B cell (primary cell): ENCODE data around the gene AVPI1. TPM values are rescaled to one million over a fixed set of nuclear protein-coding genes. Genes with fewer than 3 reads are reported as not detected.
A peak's percentile ranks its signal among the peaks of the same experiment; 100 is the strongest.

Source experiments
- ATAC-seq: fragments of 200-7000 bp; cut with Tn5 transposase; one replicate; pipeline ENCODE4 v1.10.0; 2021; ENCODE audit warnings: low read depth, mild to moderate bottlenecking, moderate number of reproducible peaks, moderate library complexity
- CTCF ChIA-PET: fragments of 350-600 bp; sonication (Branson Sonifier 250); formaldehyde crosslinking; loops from one replicate; lab custom pipeline; 2021; ENCODE audit warnings: antibody characterized with exemption, inconsistent platforms; lab: Charles Lee
- POLR2A ChIA-PET: fragments of 350-600 bp; sonication (Branson Sonifier 250); formaldehyde crosslinking; loops from one replicate; lab custom pipeline; 2021; ENCODE audit warnings: antibody characterized with exemption; lab: Charles Lee
- DNase-seq: peaks from one replicate; pipeline ENCODE4 v3.0.0; 2013
- H2AFZ ChIP-seq: 2 replicates; pipeline ENCODE4 v1.6.1; 2012; ENCODE audit warnings: mild to moderate bottlenecking, low read depth, low read length; ENCODE audit not compliant: insufficient read depth, poor library complexity, severe bottlenecking
- H3K27ac ChIP-seq, 2 donors: 1 replicate in 1 of 2; 2 replicates in 1 of 2; pipeline ENCODE4 v1.5.1; 2012 to 2013; ENCODE audit warnings: low read length in 2 of 2, mild to moderate bottlenecking in 2 of 2, moderate library complexity in 1 of 2
- H3K27me3 ChIP-seq, 4 experiments: fragments of 200-600 bp in 1 of 4; sonication (generic) in 1 of 4; replicated peaks in 1 of 4; 1 replicate in 2 of 4; 2 replicates in 2 of 4; pipeline versions ENCODE4 v1.6.1 to v1.7.0; 2013 to 2016; ENCODE audit warnings: low read length in 3 of 4, mild to moderate bottlenecking in 2 of 4, mixed read lengths in 1 of 4, moderate library complexity in 1 of 4; ENCODE audit not compliant: insufficient read depth in 4 of 4, control insufficient read depth in 3 of 4; ENCODE audit errors: control extremely low read depth in 1 of 4
- H3K36me3 ChIP-seq, 2 experiments: replicated peaks in 1 of 2; 1 replicate in 1 of 2; 2 replicates in 1 of 2; pipeline versions ENCODE4 v1.6.1 to v1.7.1; 2013; ENCODE audit warnings: low read length in 1 of 2; ENCODE audit not compliant: insufficient read depth in 2 of 2, control insufficient read depth in 1 of 2; ENCODE audit errors: control extremely low read depth in 1 of 2, extremely low read depth in 1 of 2
- H3K4me1 ChIP-seq, 2 donors: fragments of 200-600 bp in 1 of 2; sonication (generic) in 1 of 2; 1 replicate in 1 of 2; 2 replicates in 1 of 2; pipeline versions ENCODE4 v1.5.1 to v1.6.1; 2013 to 2017; ENCODE audit warnings: low read length in 2 of 2; ENCODE audit not compliant: control insufficient read depth in 2 of 2, insufficient read depth in 2 of 2
- H3K4me2 ChIP-seq: replicated peaks from 2 replicates; pipeline ENCODE3; 2012; ENCODE audit warnings: mild to moderate bottlenecking, low read depth, low read length; ENCODE audit not compliant: poor library complexity, severe bottlenecking
- H3K4me3 ChIP-seq, 5 experiments: fragments of 200-600 bp in 1 of 5; sonication (generic) in 1 of 5; 1 replicate in 3 of 5; 2 replicates in 2 of 5; pipeline versions ENCODE4 v1.5.1 to v1.7.0; 2011 to 2016; ENCODE audit warnings: low read length in 4 of 5, mild to moderate bottlenecking in 4 of 5, low read depth in 2 of 5, control low read depth in 1 of 5, moderate library complexity in 1 of 5; ENCODE audit not compliant: insufficient read depth in 1 of 5; ENCODE audit errors: control extremely low read depth in 1 of 5, extremely low read depth in 1 of 5
- H3K79me2 ChIP-seq: fragments of 200-600 bp; sonication (generic); one replicate; pipeline ENCODE4 v1.6.0; 2016; ENCODE audit warnings: low read length; ENCODE audit not compliant: control insufficient read depth, insufficient read depth
- H3K9ac ChIP-seq: fragments of 200-600 bp; sonication (generic); 2 replicates; pipeline ENCODE4 v1.6.1; 2017; ENCODE audit warnings: mild to moderate bottlenecking, low read length, moderate library complexity
- H3K9me3 ChIP-seq, 3 donors: one replicate each; pipeline versions ENCODE4 v1.6.1 to v1.7.1; 2013; ENCODE audit warnings: low read length in 2 of 3; ENCODE audit not compliant: control insufficient read depth in 2 of 3, insufficient read depth in 1 of 3; ENCODE audit errors: control extremely low read depth in 1 of 3
- H4K20me1 ChIP-seq: 2 replicates; pipeline ENCODE4 v1.6.0; 2012; ENCODE audit warnings: mild to moderate bottlenecking, low read length; ENCODE audit not compliant: insufficient read depth, control insufficient read depth, poor library complexity, severe bottlenecking
- H3K27ac Mint-ChIP-seq: one replicate; pipeline ENCODE4 v1.8.0; 2021; ENCODE audit warnings: mixed read lengths
- H3K27me3 Mint-ChIP-seq: one replicate; pipeline ENCODE4 v1.8.0; 2021; ENCODE audit warnings: mixed read lengths
- H3K4me1 Mint-ChIP-seq: one replicate; pipeline ENCODE4 v1.8.0; 2021; ENCODE audit warnings: mixed read lengths
- H3K4me3 Mint-ChIP-seq: one replicate; pipeline ENCODE4 v1.8.0; 2021; ENCODE audit warnings: mixed read lengths
- H3K9me3 Mint-ChIP-seq: one replicate; pipeline ENCODE4 v1.8.0; 2022; ENCODE audit warnings: mixed read lengths; ENCODE audit not compliant: insufficient read depth
- EZH2 ChIP-seq: IDR thresholded peaks from 2 replicates; pipeline ENCODE4 v1.6.1; 2012; ENCODE audit warnings: borderline replicate concordance, low read depth, mild to moderate bottlenecking, moderate library complexity, low read length; ENCODE audit not compliant: insufficient read depth, poor library complexity, severe bottlenecking
- whole genome bisulfite sequencing: methylation state at CpG from one replicate; pipeline ENCODE4 v1.1.5; 2013; ENCODE audit warnings: missing lambda C conversion rate; ENCODE audit not compliant: insufficient coverage; 5-methylcytosine and 5-hydroxymethylcytosine counted together
- intact Hi-C: fragments of 100-400 bp; cut with micrococcal nuclease; formaldehyde crosslinking; loops from one replicate; pipeline ENCODE4 v1.10.0; 2022
- polyA plus RNA-seq: library from polyadenylated mRNA; depleted of rRNA; stranded (reverse); fragments of >200 nt; gene quantifications from 2 replicates; pipeline ENCODE4 v1.2.3, GENCODE V29; 2012
- total RNA-seq, 2 donors: library from RNA; stranded (reverse); fragments of 120-200 nt in 1 of 2; gene quantifications; 1 replicate in 1 of 2; 2 replicates in 1 of 2; pipeline versions ENCODE4 v1.2.3 to v1.2.4, GENCODE V29; 2013 to 2022
- TF ChIP-seq, protein P1 (sequence below): fragments of 200-600 bp; IDR thresholded peaks from one replicate; pipeline ENCODE4 v1.8.0; 2022; ENCODE audit warnings: antibody characterized with exemption, mild to moderate bottlenecking

Gene AVPI1
- total and polyA plus RNA-seq, 2 donors (not counting 1 experiment from before 2014, with no cell fraction given), result 3.6 to 3.9 TPM

DNA sequence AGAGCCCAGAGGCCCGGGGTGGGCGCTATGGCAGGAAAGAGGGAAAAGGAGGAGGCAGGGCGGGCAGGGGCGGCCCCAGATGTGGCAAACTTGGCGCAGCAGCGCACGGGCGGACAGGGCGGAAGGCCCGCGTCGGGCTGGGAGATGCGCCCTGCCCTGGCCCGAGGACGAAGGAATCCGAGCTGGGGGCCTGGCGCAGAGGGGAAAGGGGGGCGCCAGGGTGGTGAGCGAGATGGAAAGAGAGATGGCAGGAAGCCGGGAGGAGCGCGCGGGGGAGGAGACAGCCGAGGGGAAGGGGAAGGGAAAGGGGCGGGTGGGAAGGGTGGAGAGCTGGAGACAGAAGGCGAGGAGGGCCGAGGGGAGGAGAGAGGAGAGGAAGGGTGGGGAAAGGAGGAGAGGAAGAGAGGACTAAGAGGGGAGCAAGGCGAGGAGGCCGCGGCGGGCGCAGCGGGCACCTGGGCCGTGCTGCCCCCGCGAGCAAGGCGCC, 26.3 kb upstream of the AVPI1 start, which contains the start of gene MARVELD1:
MARVELD1 (plus strand) TSS at position 392 of the 487 bp plus-strand sequence. CDS start 147 bp downstream, outside the sequence.
- intact Hi-C loops, result no loop called here
- CTCF ChIA-PET, result interaction anchor here (1.2 to 2.4 kb wide), 8 partner anchors 9 to 36 kb away, joined by 4 to 9 read pairs (median 5); partner anchors contain the start of genes AVPI1 and ZFYVE27
- Mint-ChIP-seq H3K4me1 (peaks cover 20% of the 10 kb centered on the region), H3K27ac (peak within 1 kb of the TSS; percentile 91), H3K4me3 (peak within 1 kb of the TSS; percentile 100), H3K9me3 (no peaks in the 10 kb centered on the region), H3K27me3 (peaks cover 29% of the 10 kb centered on the region)
- no peaks in the 10 kb centered on the region for H3K36me3 ChIP-seq
- 3% methylated on average over 35 of the region's 37 CpGs for WGBS
- no peak for TF ChIP-seq EZH2
- TF ChIP-seq, protein P1, sequence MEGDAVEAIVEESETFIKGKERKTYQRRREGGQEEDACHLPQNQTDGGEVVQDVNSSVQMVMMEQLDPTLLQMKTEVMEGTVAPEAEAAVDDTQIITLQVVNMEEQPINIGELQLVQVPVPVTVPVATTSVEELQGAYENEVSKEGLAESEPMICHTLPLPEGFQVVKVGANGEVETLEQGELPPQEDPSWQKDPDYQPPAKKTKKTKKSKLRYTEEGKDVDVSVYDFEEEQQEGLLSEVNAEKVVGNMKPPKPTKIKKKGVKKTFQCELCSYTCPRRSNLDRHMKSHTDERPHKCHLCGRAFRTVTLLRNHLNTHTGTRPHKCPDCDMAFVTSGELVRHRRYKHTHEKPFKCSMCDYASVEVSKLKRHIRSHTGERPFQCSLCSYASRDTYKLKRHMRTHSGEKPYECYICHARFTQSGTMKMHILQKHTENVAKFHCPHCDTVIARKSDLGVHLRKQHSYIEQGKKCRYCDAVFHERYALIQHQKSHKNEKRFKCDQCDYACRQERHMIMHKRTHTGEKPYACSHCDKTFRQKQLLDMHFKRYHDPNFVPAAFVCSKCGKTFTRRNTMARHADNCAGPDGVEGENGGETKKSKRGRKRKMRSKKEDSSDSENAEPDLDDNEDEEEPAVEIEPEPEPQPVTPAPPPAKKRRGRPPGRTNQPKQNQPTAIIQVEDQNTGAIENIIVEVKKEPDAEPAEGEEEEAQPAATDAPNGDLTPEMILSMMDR, result no peak
- no peaks in the 10 kb centered on the region for H4K20me1 ChIP-seq
- H3K9ac ChIP-seq, result peak within 1 kb of the TSS; percentile 73
- H3K79me2 ChIP-seq, result no peaks in the 10 kb centered on the region
- no peaks in the 10 kb centered on the region for H3K9me3 ChIP-seq
- H3K27me3 ChIP-seq, result peaks cover 0 to 40% (median 16%) of the 10 kb centered on the region in 4 experiments
- H2AFZ ChIP-seq, result peak within 1 kb of the TSS; percentile 89
- peak; percentile 41 for DNase-seq
- peaks cover 12 to 18% of the 10 kb centered on the region in 2 donors for H3K4me1 ChIP-seq
- POLR2A ChIA-PET, result interaction anchor here (0.9 to 1.0 kb wide), 3 partner anchors 22 to 35 kb away, joined by 3 read pairs; no protein-coding TSS in a partner anchor
- ATAC-seq, result no peak
- peak within 1 kb of the TSS; percentile 95 for H3K4me2 ChIP-seq
- peak within 1 kb of the TSS; percentile 4 to 67 (median 58) for H3K4me3 ChIP-seq
- no peak within 1 kb of the TSS for H3K27ac ChIP-seq
